ENCODE results near the gene FBXL13. TPM values are rescaled to one million over a fixed set of nuclear protein-coding genes. Genes with fewer than 3 reads are reported as not detected.

The FBXL13 gene
- total RNA-seq, 1 donor from 2014 or later = 0.45 TPM

DNA sequence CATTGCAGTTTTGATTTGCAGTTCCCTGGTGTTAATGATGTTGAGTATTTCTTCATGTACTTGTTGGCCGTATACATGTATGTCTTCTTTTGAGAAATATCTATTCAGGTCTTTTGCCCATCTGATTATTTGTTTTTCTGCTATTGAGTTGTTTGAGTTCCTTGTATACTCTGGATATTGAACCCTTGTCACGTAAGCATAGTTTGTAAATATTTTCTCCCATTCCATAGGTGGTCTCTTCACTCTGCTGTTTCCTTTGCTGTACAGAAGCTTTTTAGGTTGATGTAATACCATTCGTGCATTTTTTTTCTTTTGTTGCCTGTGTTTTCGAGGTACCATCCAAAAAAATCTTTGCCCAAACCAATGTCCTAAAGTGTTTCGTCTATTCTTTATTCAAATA is 205.4 kb downstream of the FBXL13 start:
- Mint-ChIP-seq H3K9me3 (ENCODE audit: low read depth) (peaks cover 7% of the 10 kb centered on the region), H3K27me3 (ENCODE audit: low read depth) (no peaks in the 10 kb centered on the region), H3K4me3 (ENCODE audit: unreplicated experiment) (no peak overlapping the region), H3K27ac (ENCODE audit: unreplicated experiment) (no peak overlapping the region), H3K4me1 (ENCODE audit: low read depth) (peaks cover 30% of the 10 kb centered on the region), H3K36me3 (ENCODE audit: low read depth) (peaks cover 5% of the 10 kb centered on the region)
- TF ChIP-seq CTCF (IDR thresholded peaks at IDR 0.05) = no peak
- DNase-seq (ENCODE audit: low spot score) = no peak

DNA sequence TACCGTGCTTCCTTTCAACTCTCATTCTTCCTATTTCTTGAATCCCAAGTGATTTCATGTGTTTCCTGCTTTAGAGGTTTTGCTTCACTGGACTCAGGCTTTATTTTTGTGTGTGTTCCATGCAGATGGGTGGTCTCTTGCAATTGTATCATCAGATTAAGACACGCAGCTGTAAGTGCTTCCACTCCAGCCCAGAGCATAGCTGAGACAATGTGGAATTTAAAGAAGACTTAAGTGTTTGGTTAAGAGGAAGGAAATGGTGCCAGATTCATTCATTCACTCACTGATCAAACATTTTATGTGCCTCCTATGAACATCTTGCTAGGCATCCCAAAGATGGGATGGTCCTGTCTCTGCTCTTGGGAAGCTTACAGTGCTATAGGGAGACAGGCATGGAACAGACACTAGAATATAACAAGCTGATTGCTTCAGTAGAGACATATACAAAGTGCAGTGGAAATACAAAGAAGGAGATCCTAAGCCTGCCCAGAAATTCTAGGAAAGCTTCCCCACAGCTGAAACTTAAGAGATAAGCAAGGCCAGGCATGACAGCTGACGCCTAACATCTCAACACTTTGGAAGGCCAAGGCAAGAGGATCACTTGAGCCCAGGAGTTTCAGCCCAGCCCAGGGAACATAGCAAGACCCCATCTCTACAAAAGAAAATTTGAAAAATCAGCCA is 207.9 kb downstream of the FBXL13 start:
- no peak for TF ChIP-seq CTCF (IDR thresholded peaks at IDR 0.05)
- Mint-ChIP-seq H3K4me1 (ENCODE audit: low read depth) (peaks cover 8% of the 10 kb centered on the region), H3K36me3 (ENCODE audit: low read depth) (peaks cover 3% of the 10 kb centered on the region), H3K4me3 (ENCODE audit: unreplicated experiment) (no peak overlapping the region), H3K27me3 (ENCODE audit: low read depth) (no peaks in the 10 kb centered on the region), H3K9me3 (ENCODE audit: low read depth) (peaks cover 1% of the 10 kb centered on the region), H3K27ac (ENCODE audit: unreplicated experiment) (no peak overlapping the region)
- no peak for DNase-seq (ENCODE audit: low spot score)

GRCh38 chr7:102864958-102865357 is 209.6 kb downstream of the FBXL13 start:
- Mint-ChIP-seq H3K9me3 (ENCODE audit: low read depth) (no peaks in the 10 kb centered on the region), H3K27ac (ENCODE audit: unreplicated experiment) (no peak overlapping the region), H3K36me3 (ENCODE audit: low read depth) (no peaks in the 10 kb centered on the region), H3K4me1 (ENCODE audit: low read depth) (peaks cover 10% of the 10 kb centered on the region), H3K27me3 (ENCODE audit: low read depth) (no peaks in the 10 kb centered on the region), H3K4me3 (ENCODE audit: unreplicated experiment) (no peak overlapping the region)
- DNase-seq (ENCODE audit: low spot score) = no peak
- no peak for TF ChIP-seq CTCF (IDR thresholded peaks at IDR 0.05)

DNA sequence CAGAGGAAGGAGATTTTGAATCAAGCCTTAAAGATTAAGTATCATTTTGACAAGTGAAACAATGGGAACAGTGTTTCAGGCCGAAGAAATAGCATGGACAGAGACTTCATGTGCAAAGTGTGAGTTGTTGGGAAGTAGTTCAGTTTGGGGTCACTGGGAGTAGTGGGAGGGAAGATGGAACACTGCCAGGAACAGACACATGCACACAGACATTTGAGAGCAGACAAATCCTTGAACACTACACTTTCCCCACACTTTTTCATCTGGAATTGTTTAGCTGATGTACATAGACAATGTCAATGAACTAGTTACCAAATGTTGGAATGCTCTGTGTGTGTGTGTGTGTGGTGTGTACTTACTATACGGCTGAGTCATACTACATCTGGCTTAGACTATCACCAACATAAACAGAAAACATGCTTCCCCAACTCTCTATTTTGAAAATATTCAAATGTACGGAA is 214.2 kb downstream of the FBXL13 start:
- H3K4me3 Mint-ChIP-seq (ENCODE audit: unreplicated experiment) = no peak overlapping the region
- no peak for TF ChIP-seq CTCF (IDR thresholded peaks at IDR 0.05)
- no peaks in the 10 kb centered on the region for H3K27me3 Mint-ChIP-seq (ENCODE audit: low read depth)
- H3K9me3 Mint-ChIP-seq (ENCODE audit: low read depth) = peaks cover 4% of the 10 kb centered on the region
- peaks cover 29% of the 10 kb centered on the region for H3K4me1 Mint-ChIP-seq (ENCODE audit: low read depth)
- H3K36me3 Mint-ChIP-seq (ENCODE audit: low read depth) = no peaks in the 10 kb centered on the region
- peak overlapping the region; percentile 28 for H3K27ac Mint-ChIP-seq (ENCODE audit: unreplicated experiment)
- no peak for DNase-seq (ENCODE audit: low spot score)

DNA sequence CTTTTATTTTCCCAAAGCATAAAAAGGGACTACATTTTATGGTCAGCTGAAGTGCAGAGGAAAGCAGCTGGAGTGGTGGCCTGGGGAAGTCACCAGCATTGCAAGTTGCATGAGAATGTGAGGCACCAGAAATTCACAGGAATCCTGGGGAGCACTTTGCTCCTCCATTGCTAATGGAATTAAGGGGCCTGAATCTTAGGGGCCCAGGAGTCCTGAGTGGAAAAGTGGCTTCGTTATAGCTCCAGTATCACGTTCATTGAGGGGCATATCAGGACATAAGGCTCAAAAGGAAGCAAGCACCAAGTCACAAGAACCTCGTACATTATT is 214.8 kb downstream of the FBXL13 start:
- no peaks in the 10 kb centered on the region for H3K27me3 Mint-ChIP-seq (ENCODE audit: low read depth)
- DNase-seq (ENCODE audit: low spot score) = no peak
- H3K4me3 Mint-ChIP-seq (ENCODE audit: unreplicated experiment) = no peak overlapping the region
- H3K36me3 Mint-ChIP-seq (ENCODE audit: low read depth) = no peaks in the 10 kb centered on the region
- H3K9me3 Mint-ChIP-seq (ENCODE audit: low read depth) = peaks cover 4% of the 10 kb centered on the region
- TF ChIP-seq CTCF (IDR thresholded peaks at IDR 0.05) = no peak
- H3K4me1 Mint-ChIP-seq (ENCODE audit: low read depth) = peaks cover 29% of the 10 kb centered on the region
- H3K27ac Mint-ChIP-seq (ENCODE audit: unreplicated experiment) = peak overlapping the region; percentile 30

Measured in chondrocyte (in vitro differentiated cells).